SW480 (cell line): ENCODE data around the gene HIBCH.
"Not testable (repeated sequence)": the region's sequence is repeated elsewhere in the genome, so short reads cannot be mapped to it uniquely, and the experiment has no call there.

ENCODE experiments used
- DNase-seq: peaks from one replicate; pipeline ENCODE4 v3.0.0-alpha.2; 2016; ENCODE audit warnings: low spot score

Gene HIBCH

GRCh38 chr2:190343089-190343535 is 23.5 kb upstream of the HIBCH start:
- DNase-seq: peak; percentile 71

GRCh38 chr2:190342611-190343010 is 23.0 kb upstream of the HIBCH start:
- no peak for DNase-seq

GRCh38 chr2:190340369-190340768 is 20.7 kb upstream of the HIBCH start:
- peak; percentile 78 for DNase-seq

GRCh38 chr2:190339394-190339793 is 19.8 kb upstream of the HIBCH start:
- DNase-seq: no peak

GRCh38 chr2:190338453-190338852 is 18.8 kb upstream of the HIBCH start:
- no peak for DNase-seq

GRCh38 chr2:190336420-190336819 is 16.8 kb upstream of the HIBCH start:
- DNase-seq: no peak

GRCh38 chr2:190335584-190335983 is 16.0 kb upstream of the HIBCH start:
- DNase-seq: not testable (repeated sequence)

- DNase-seq: no peak
These were observed 15.6 kb upstream of the HIBCH start for GRCh38 chr2:190335225-190335559.

- DNase-seq: peak; percentile 66
These were observed 15.0 kb upstream of the HIBCH start for GRCh38 chr2:190334479-190335224.

- no peak for DNase-seq
These were observed 14.3 kb upstream of the HIBCH start for GRCh38 chr2:190333928-190334327.

GRCh38 chr2:190333395-190333794 is 13.8 kb upstream of the HIBCH start:
- no peak for DNase-seq

GRCh38 chr2:190328573-190329147 is 9.0 kb upstream of the HIBCH start:
- peak; percentile 33 for DNase-seq

GRCh38 chr2:190327867-190328572 is 8.4 kb upstream of the HIBCH start:
- DNase-seq: no peak

GRCh38 chr2:190325588-190325987 is 6.0 kb upstream of the HIBCH start:
- no peak for DNase-seq

GRCh38 chr2:190323406-190323805 is 3.8 kb upstream of the HIBCH start:
- no peak for DNase-seq

GRCh38 chr2:190320696-190321095 is 1.1 kb upstream of the HIBCH start:
- no peak for DNase-seq

- DNase-seq: peak; percentile 18
These were observed 583 bp downstream of the HIBCH start for GRCh38 chr2:190318931-190319554.

- no peak for DNase-seq
These were observed 1.1 kb downstream of the HIBCH start for GRCh38 chr2:190318514-190318913.

GRCh38 chr2:190315273-190315672 is 4.4 kb downstream of the HIBCH start:
- no peak for DNase-seq

- no peak for DNase-seq
These were observed 5.7 kb downstream of the HIBCH start for GRCh38 chr2:190313880-190314279.

GRCh38 chr2:190312635-190313025 is 7.0 kb downstream of the HIBCH start:
- not testable (repeated sequence) for DNase-seq

- no peak for DNase-seq
These were observed 7.6 kb downstream of the HIBCH start for GRCh38 chr2:190311893-190312634.
